Liver (tissue), 9 donors: ENCODE data around the gene SCP2. TPM values are rescaled to one million over a fixed set of nuclear protein-coding genes. Genes with fewer than 3 reads are reported as not detected.

Experiments used
- DNase-seq: peaks from one replicate; pipeline ENCODE4 v3.0.0-alpha.2; 2017; ENCODE audit warnings: low spot score
- H3K27ac ChIP-seq, 2 donors: one replicate each; pipeline ENCODE4 v1.7.0; 2013; ENCODE audit warnings: inconsistent platforms in 2 of 2, low read length in 2 of 2, control low read depth in 1 of 2, low read depth in 1 of 2, mild to moderate bottlenecking in 1 of 2
- H3K27me3 ChIP-seq, 4 donors: one replicate each; pipeline versions ENCODE4 v1.6.1 to v1.7.0; 2013; ENCODE audit warnings: low read length in 3 of 4, inconsistent platforms in 1 of 4, mild to moderate bottlenecking in 1 of 4, moderate library complexity in 1 of 4; ENCODE audit not compliant: control insufficient read depth in 4 of 4, insufficient read depth in 4 of 4
- H3K36me3 ChIP-seq, 4 donors: one replicate each; pipeline versions ENCODE4 v1.6.1 to v1.7.0; 2013; ENCODE audit warnings: low read length in 3 of 4, mild to moderate bottlenecking in 3 of 4, low read depth in 1 of 4, moderate library complexity in 1 of 4; ENCODE audit not compliant: control insufficient read depth in 4 of 4, insufficient read depth in 3 of 4
- H3K4me1 ChIP-seq, 4 donors: one replicate each; pipeline versions ENCODE4 v1.6.1 to v1.7.0; 2013; ENCODE audit warnings: low read length in 3 of 4, mild to moderate bottlenecking in 3 of 4, moderate library complexity in 1 of 4; ENCODE audit not compliant: control insufficient read depth in 4 of 4, insufficient read depth in 4 of 4
- H3K4me3 ChIP-seq, 3 donors: one replicate each; pipeline versions ENCODE4 v1.6.1 to v1.7.0; 2013; ENCODE audit warnings: low read length in 3 of 3, control low read depth in 1 of 3, low read depth in 1 of 3, mild to moderate bottlenecking in 1 of 3
- H3K9ac ChIP-seq, 2 donors: one replicate each; pipeline ENCODE4 v1.7.0; 2013; ENCODE audit warnings: low read length in 2 of 2, mild to moderate bottlenecking in 2 of 2, moderate library complexity in 2 of 2, control low read depth in 1 of 2, low read depth in 1 of 2
- H3K9me3 ChIP-seq, 4 donors: one replicate each; pipeline versions ENCODE4 v1.6.1 to v1.7.0; 2013; ENCODE audit warnings: low read length in 3 of 4; ENCODE audit not compliant: control insufficient read depth in 4 of 4
- ATF3 ChIP-seq: IDR thresholded peaks from 2 replicates; pipeline ENCODE4 v1.6.1; 2016; ENCODE audit warnings: antibody characterized with exemption
- CTCF ChIP-seq: fragments of 150-350 bp; IDR thresholded peaks from 2 replicates; pipeline ENCODE4 v1.5.1; 2017; ENCODE audit warnings: improper control_type of control experiment, low read depth, low read length; ENCODE audit not compliant: missing input control
- EGR1 ChIP-seq, 2 donors: IDR thresholded peaks; 2 replicates each; pipeline ENCODE4 v1.6.1; 2016 to 2018; ENCODE audit warnings: antibody characterized with exemption in 2 of 2, low read depth in 2 of 2
- FOXA1 ChIP-seq: IDR thresholded peaks from 2 replicates; pipeline ENCODE4 v1.6.1; 2016; ENCODE audit warnings: antibody characterized with exemption
- FOXA2 ChIP-seq: IDR thresholded peaks from 2 replicates; pipeline ENCODE4 v1.6.1; 2016; ENCODE audit warnings: antibody characterized with exemption
- GABPA ChIP-seq, 2 donors: IDR thresholded peaks in 1 of 2; conservative IDR thresholded peaks in 1 of 2; 2 replicates each; pipeline ENCODE4 v1.6.1; 2016; ENCODE audit warnings: antibody characterized with exemption in 2 of 2, mild to moderate bottlenecking in 1 of 2, moderate library complexity in 1 of 2
- HNF4A ChIP-seq, 2 donors: conservative IDR thresholded peaks; 2 replicates each; pipeline ENCODE4 v1.6.1; 2016; ENCODE audit warnings: antibody characterized with exemption in 2 of 2, mild to moderate bottlenecking in 2 of 2
- HNF4G ChIP-seq: IDR thresholded peaks from 2 replicates; pipeline ENCODE4 v1.6.1; 2016; ENCODE audit warnings: antibody characterized with exemption
- JUND ChIP-seq, 2 donors: IDR thresholded peaks; 2 replicates each; pipeline ENCODE4 v1.6.1; 2016; ENCODE audit warnings: antibody characterized with exemption in 2 of 2
- MAX ChIP-seq: IDR thresholded peaks from 2 replicates; pipeline ENCODE4 v1.6.1; 2016; ENCODE audit warnings: antibody characterized with exemption
- NR2F2 ChIP-seq: IDR thresholded peaks from 2 replicates; pipeline ENCODE4 v1.6.1; 2016; ENCODE audit warnings: antibody characterized with exemption
- RAD21 ChIP-seq, 2 donors: IDR thresholded peaks; 2 replicates each; pipeline ENCODE4 v1.6.1; 2016; ENCODE audit warnings: antibody characterized with exemption in 2 of 2, mild to moderate bottlenecking in 2 of 2
- REST ChIP-seq: IDR thresholded peaks from 2 replicates; pipeline ENCODE4 v1.6.1; 2016; ENCODE audit warnings: antibody characterized with exemption, mild to moderate bottlenecking
- RXRA ChIP-seq, 2 donors: IDR thresholded peaks; 2 replicates each; pipeline ENCODE4 v1.6.1; 2017 to 2018; ENCODE audit warnings: antibody characterized with exemption in 2 of 2, mild to moderate bottlenecking in 1 of 2
- SP1 ChIP-seq: IDR thresholded peaks from 2 replicates; pipeline ENCODE4 v1.6.1; 2018; ENCODE audit warnings: antibody characterized with exemption, mild to moderate bottlenecking
- TAF1 ChIP-seq: conservative IDR thresholded peaks from 2 replicates; pipeline ENCODE4 v1.6.1; 2016; ENCODE audit warnings: antibody characterized with exemption, mild to moderate bottlenecking
- YY1 ChIP-seq: IDR thresholded peaks from 2 replicates; pipeline ENCODE4 v1.6.1; 2016; ENCODE audit warnings: antibody characterized with exemption, mild to moderate bottlenecking
- ZBTB33 ChIP-seq: IDR thresholded peaks from 2 replicates; pipeline ENCODE4 v1.6.1; 2016; ENCODE audit warnings: antibody characterized with exemption
- WGBS: extraction: QIAGEN DNeasy Blood & Tissue Kit; methylation state at CpG from one replicate; pipeline ENCODE4 v1.1.7; 2013; 5-methylcytosine and 5-hydroxymethylcytosine counted together
- polyA plus RNA-seq, 2 donors: library from polyadenylated mRNA; stranded (reverse) in 1 of 2; unstranded in 1 of 2; fragments of 200-250 nt in 1 of 2; fragments of >200 nt in 1 of 2; fragmentation: Nextera tagmentation in 1 of 2; extraction: Ambion mirVana in 1 of 2; gene quantifications; one replicate each; pipeline versions ENCODE4 v1.2.1 to v1.2.3, GENCODE V29; 2013 to 2015
- total RNA-seq, 2 donors: library from RNA; depleted of rRNA; stranded (reverse); fragments of >200 nt; gene quantifications; one replicate each; pipeline ENCODE4 v1.2.3, GENCODE V29; 2014
- donor health status: healthy.
- donor health status: healthy.
- donor health status: healthy.
- donor health status: healthy.
- donor health status: healthy.

The SCP2 gene
- total and polyA plus RNA-seq, 4 donors = 122 to 811 (median 529) TPM

GRCh38 chr1:53015508-53015860 is 88.4 kb downstream of the SCP2 start:
- Histone ChIP-seq H3K9me3 (no peaks in the 10 kb centered on the region), H3K36me3 (peaks cover 3 to 38% (median 19%) of the 10 kb centered on the region in 4 donors), H3K4me3 (peak overlapping the region; percentile 26 to 51 (median 37)), H3K9ac (no peak overlapping the region), H3K27ac (no peak overlapping the region), H3K4me1 (peaks cover 0 to 13% (median 5%) of the 10 kb centered on the region in 4 donors), H3K27me3 (no peaks in the 10 kb centered on the region)
- no peak for DNase-seq
- TF ChIP-seq REST = no peak
- TF ChIP-seq RAD21 (IDR thresholded peaks at IDR 0.05) = no peak
- TF ChIP-seq CTCF = no peak
- TF ChIP-seq GABPA (IDR thresholded peaks at IDR 0.05 in 1 of 2, conservative IDR thresholded peaks at IDR 0.05 in 1 of 2) = no peak
- TF ChIP-seq ZBTB33 = no peak
- TF ChIP-seq YY1 = no peak
- TF ChIP-seq HNF4G = no peak
- TF ChIP-seq RXRA (IDR thresholded peaks at IDR 0.05) = no peak
- TF ChIP-seq HNF4A (conservative IDR thresholded peaks at IDR 0.05) = no peak
- TF ChIP-seq JUND (IDR thresholded peaks at IDR 0.05) = no peak
- no peak for TF ChIP-seq TAF1
- no peak for TF ChIP-seq MAX
- no peak for TF ChIP-seq EGR1 (IDR thresholded peaks at IDR 0.05; ENCODE audit: low read depth in 2 of 2)
- TF ChIP-seq ATF3 = no peak
- TF ChIP-seq SP1 = no peak
- TF ChIP-seq FOXA1 = no peak
- TF ChIP-seq NR2F2 = no peak
- TF ChIP-seq FOXA2 = no peak
- WGBS = 52% methylated on average over 3 of the region's 3 CpGs
